Hepatocyte (in vitro differentiated cells): ENCODE results near the gene ZCCHC7.

Experiments
- EZH2phosphoT487 ChIP-seq: fragments of 200-600 bp; sonication (generic); IDR thresholded peaks from one replicate; pipeline ENCODE4 v1.6.1; 2018; ENCODE audit warnings: antibody characterized with exemption, mild to moderate bottlenecking, low read depth, moderate library complexity; ENCODE audit not compliant: unreplicated experiment, severe bottlenecking
- TF ChIP-seq, protein P1 (sequence below): fragments of 200-600 bp; sonication (generic); IDR thresholded peaks from 2 replicates; pipeline ENCODE4 v1.5.1; 2016; ENCODE audit warnings: antibody characterized with exemption, mild to moderate bottlenecking; ENCODE audit not compliant: poor library complexity

DNA sequence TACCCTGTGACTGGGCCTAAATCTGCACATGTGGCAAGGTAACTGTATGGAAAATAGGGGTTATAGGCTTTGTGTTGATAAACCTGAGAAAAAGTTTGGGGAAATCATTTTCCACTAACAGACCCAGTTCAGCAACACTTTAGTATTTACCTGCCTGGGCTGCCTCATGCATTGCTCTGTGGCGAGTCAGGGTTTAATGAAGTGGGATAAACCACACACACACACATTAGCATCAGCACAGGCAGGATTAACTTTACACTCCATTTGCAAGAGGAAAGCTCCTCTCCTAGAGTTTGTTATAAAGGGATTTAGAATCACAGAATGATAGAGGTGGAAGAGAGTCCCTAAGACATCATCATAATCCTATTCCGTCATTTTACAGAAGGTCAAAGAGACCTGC is 20.0 kb upstream of the ZCCHC7 start:
- TF ChIP-seq, protein P1, sequence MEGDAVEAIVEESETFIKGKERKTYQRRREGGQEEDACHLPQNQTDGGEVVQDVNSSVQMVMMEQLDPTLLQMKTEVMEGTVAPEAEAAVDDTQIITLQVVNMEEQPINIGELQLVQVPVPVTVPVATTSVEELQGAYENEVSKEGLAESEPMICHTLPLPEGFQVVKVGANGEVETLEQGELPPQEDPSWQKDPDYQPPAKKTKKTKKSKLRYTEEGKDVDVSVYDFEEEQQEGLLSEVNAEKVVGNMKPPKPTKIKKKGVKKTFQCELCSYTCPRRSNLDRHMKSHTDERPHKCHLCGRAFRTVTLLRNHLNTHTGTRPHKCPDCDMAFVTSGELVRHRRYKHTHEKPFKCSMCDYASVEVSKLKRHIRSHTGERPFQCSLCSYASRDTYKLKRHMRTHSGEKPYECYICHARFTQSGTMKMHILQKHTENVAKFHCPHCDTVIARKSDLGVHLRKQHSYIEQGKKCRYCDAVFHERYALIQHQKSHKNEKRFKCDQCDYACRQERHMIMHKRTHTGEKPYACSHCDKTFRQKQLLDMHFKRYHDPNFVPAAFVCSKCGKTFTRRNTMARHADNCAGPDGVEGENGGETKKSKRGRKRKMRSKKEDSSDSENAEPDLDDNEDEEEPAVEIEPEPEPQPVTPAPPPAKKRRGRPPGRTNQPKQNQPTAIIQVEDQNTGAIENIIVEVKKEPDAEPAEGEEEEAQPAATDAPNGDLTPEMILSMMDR: no peak
- no peak for TF ChIP-seq EZH2phosphoT487
